GM12875 (cell line): ENCODE results near the gene SKA3.
"Not testable (repeated sequence)": the region's sequence is repeated elsewhere in the genome, so short reads cannot be mapped to it uniquely, and the experiment has no call there.

Source experiments
- H3K4me3 ChIP-seq: one replicate; pipeline ENCODE4 v1.5.1; 2011; ENCODE audit warnings: low read depth, low read length, control low read depth
- TF ChIP-seq, protein P1 (sequence below): IDR thresholded peaks from 2 replicates; pipeline ENCODE4 v1.5.1; 2011; ENCODE audit warnings: low read depth, mild to moderate bottlenecking, control low read depth, inconsistent platforms, low read length, moderate library complexity, borderline replicate concordance; ENCODE audit not compliant: insufficient read depth

Gene SKA3

GRCh38 chr13:21212138-21212775, 35.9 kb upstream of the SKA3 start:
- TF ChIP-seq, protein P1, sequence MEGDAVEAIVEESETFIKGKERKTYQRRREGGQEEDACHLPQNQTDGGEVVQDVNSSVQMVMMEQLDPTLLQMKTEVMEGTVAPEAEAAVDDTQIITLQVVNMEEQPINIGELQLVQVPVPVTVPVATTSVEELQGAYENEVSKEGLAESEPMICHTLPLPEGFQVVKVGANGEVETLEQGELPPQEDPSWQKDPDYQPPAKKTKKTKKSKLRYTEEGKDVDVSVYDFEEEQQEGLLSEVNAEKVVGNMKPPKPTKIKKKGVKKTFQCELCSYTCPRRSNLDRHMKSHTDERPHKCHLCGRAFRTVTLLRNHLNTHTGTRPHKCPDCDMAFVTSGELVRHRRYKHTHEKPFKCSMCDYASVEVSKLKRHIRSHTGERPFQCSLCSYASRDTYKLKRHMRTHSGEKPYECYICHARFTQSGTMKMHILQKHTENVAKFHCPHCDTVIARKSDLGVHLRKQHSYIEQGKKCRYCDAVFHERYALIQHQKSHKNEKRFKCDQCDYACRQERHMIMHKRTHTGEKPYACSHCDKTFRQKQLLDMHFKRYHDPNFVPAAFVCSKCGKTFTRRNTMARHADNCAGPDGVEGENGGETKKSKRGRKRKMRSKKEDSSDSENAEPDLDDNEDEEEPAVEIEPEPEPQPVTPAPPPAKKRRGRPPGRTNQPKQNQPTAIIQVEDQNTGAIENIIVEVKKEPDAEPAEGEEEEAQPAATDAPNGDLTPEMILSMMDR = no peak
- no peak overlapping the region for H3K4me3 ChIP-seq

- TF ChIP-seq, protein P1 = no peak
- H3K4me3 ChIP-seq = no peak overlapping the region
Measured at GRCh38 chr13:21208652-21209154, 32.4 kb upstream of the SKA3 start.

DNA sequence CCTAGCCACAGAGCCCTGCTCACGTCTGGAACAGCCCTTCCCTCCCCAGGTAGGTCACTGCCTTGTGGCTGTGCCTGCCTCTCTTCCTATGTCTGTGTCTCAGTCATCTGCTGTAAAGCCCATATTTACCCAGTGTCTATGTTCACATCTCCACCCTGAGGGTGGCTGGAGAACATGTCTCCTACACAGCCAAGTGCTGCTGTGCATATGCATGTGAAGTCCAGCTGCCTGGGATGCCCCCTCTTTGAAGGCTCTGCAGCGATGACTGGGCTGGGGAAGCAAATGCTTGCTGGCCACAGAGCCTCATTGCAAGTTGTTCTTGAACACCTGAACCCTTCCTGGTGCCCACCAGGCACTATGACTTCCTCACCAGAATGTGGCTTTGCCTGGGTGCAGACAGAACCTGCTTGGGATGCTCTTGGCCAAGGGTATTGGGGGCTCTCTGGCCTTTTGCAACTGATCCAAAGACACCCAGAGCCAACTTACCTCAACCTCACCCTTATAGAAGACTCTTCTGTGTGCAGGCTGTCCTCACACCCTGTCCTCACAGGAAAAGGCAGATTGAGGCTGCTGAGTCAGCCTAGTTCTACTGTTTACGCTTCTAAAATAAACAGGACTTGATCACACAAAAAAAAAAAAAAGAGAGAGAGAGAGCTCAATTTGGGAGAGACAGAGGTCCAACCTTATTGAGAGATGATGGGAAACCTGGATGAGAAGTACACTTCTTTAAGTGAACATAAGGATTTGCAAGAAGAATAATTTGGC, 26.6 kb upstream of the SKA3 start:
- TF ChIP-seq, protein P1 = no peak
- no peak overlapping the region for H3K4me3 ChIP-seq

DNA sequence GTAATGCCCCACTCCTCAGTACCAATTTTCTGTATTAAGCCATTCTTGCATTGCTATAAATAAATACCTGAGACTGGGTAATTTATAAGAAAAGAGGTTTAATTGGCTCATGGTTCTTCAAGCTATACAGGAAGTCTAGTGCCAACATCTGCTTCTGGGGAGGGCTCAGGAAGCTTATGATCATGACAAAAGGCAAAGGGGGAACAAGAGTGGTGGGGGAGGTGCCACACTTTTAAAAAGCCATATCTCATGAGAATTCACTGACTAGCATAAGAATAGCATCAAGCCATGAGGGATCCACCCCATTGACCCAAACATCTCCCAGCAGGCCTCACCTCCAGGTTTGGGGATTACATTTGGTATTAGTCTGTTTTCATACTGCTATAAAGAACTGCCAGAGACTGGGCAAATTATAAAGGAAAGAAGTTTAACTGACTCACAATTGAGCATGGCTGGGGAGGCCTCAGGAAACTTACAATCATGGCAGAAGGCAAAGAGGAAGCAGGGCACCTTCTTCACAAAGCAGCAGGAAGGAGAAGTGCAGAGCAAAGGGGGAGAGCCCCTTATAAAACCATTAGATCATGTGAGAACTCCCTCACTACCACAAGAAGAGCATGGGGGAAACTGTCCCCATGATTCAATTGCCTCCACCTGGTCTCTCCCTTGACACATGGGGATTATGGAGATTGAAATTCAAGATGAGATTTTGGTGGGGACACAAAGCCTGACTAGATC, 25.3 kb upstream of the SKA3 start:
- H3K4me3 ChIP-seq = not testable (repeated sequence)

- not testable (repeated sequence) for H3K4me3 ChIP-seq
Measured at GRCh38 chr13:21198391-21198790, 22.0 kb upstream of the SKA3 start.

- H3K4me3 ChIP-seq = not testable (repeated sequence)
Measured at GRCh38 chr13:21197606-21198225, 21.4 kb upstream of the SKA3 start.

DNA sequence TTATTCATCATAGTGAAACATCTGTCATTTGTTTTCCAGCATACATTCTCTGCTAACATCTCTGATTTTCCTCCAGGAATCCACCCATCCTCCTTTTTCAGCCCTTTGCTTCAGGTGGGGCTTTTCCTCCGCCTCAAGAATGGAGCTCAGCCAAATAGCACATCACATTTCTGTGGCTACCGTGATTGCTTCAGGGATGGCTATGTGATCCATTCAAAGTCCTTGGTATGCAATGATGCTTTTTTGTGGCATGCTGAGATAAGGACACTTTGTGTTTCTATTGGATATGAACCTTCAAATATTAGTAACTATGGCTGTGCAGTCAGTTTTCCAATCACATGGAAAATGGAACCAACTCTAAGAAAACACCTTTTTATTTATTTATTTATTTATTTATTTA, 18.4 kb upstream of the SKA3 start:
- not testable (repeated sequence) for H3K4me3 ChIP-seq

- H3K4me3 ChIP-seq = not testable (repeated sequence)
Measured at GRCh38 chr13:21186410-21186809, 10.1 kb upstream of the SKA3 start.

- TF ChIP-seq, protein P1 = no peak
- H3K4me3 ChIP-seq = no peak overlapping the region
Measured at GRCh38 chr13:21181671-21182070, 5.3 kb upstream of the SKA3 start.
